H9 (cell line): ENCODE measurements around the gene ELOVL2. TPM values are rescaled to one million over a fixed set of nuclear protein-coding genes. Genes with fewer than 3 reads are reported as not detected.

Experiments
- DNase-seq: peaks from one replicate; pipeline ENCODE4 v3.0.0-alpha.2; 2017
- H2AFZ ChIP-seq: one replicate; pipeline ENCODE4 v1.6.1; 2013; ENCODE audit warnings: mild to moderate bottlenecking, low read length, control low read depth, moderate library complexity
- H2AK5ac ChIP-seq: 2 replicates; pipeline ENCODE4 v1.6.1; 2013; ENCODE audit warnings: low read length, control low read depth, mixed read lengths; ENCODE audit not compliant: insufficient read length
- H2BK120ac ChIP-seq: one replicate; pipeline ENCODE4 v1.6.1; 2013; ENCODE audit warnings: low read depth, mild to moderate bottlenecking, low read length, control low read depth, inconsistent platforms; ENCODE audit not compliant: poor library complexity, severe bottlenecking
- H2BK12ac ChIP-seq: 2 replicates; pipeline ENCODE4 v1.6.1; 2013; ENCODE audit warnings: low read length, control low read depth, mixed read lengths, low read depth; ENCODE audit not compliant: insufficient read length
- H2BK15ac ChIP-seq: 2 replicates; pipeline ENCODE4 v1.6.1; 2013; ENCODE audit warnings: low read depth, low read length, control low read depth
- H2BK20ac ChIP-seq: one replicate; pipeline ENCODE4 v1.6.1; 2013; ENCODE audit warnings: low read depth, mild to moderate bottlenecking, low read length, control low read depth, inconsistent platforms; ENCODE audit not compliant: poor library complexity, severe bottlenecking
- H2BK5ac ChIP-seq: 2 replicates; pipeline ENCODE4 v1.6.1; 2013; ENCODE audit warnings: low read length, control low read depth, mixed read lengths; ENCODE audit not compliant: insufficient read length
- H3K14ac ChIP-seq: 2 replicates; pipeline ENCODE4 v1.6.1; 2013; ENCODE audit warnings: low read length, control low read depth; ENCODE audit not compliant: insufficient read depth
- H3K18ac ChIP-seq: 2 replicates; pipeline ENCODE4 v1.6.1; 2013; ENCODE audit warnings: low read depth, mild to moderate bottlenecking, mixed read lengths, low read length, control low read depth; ENCODE audit not compliant: insufficient read length
- H3K23ac ChIP-seq: 2 replicates; pipeline ENCODE4 v1.6.1; 2013; ENCODE audit warnings: low read length, control low read depth, mixed read lengths, low read depth; ENCODE audit not compliant: insufficient read length
- H3K23me2 ChIP-seq: 2 replicates; pipeline ENCODE4 v1.6.1; 2013; ENCODE audit warnings: low read depth, mild to moderate bottlenecking, mixed read lengths, low read length, control low read depth; ENCODE audit not compliant: insufficient read length, poor library complexity, severe bottlenecking
- H3K27ac ChIP-seq: 2 replicates; pipeline ENCODE4 v1.5.1; 2013; ENCODE audit warnings: low read length, control low read depth, mixed read lengths, low read depth; ENCODE audit not compliant: insufficient read length
- H3K27me3 ChIP-seq: 2 replicates; pipeline ENCODE4 v1.6.1; 2013; ENCODE audit warnings: low read length, control low read depth, inconsistent platforms; ENCODE audit not compliant: insufficient read depth
- H3K4ac ChIP-seq: 2 replicates; pipeline ENCODE4 v1.6.1; 2013; ENCODE audit warnings: low read depth, mild to moderate bottlenecking, control low read depth, inconsistent platforms, low read length, moderate library complexity
- H3K4me1 ChIP-seq: 2 replicates; pipeline ENCODE4 v1.6.1; 2013; ENCODE audit warnings: low read length, control low read depth, inconsistent platforms; ENCODE audit not compliant: insufficient read depth
- H3K4me2 ChIP-seq: 2 replicates; pipeline ENCODE4 v1.6.1; 2013; ENCODE audit warnings: low read length, control low read depth, mixed read lengths; ENCODE audit not compliant: insufficient read length, insufficient read depth
- H3K56ac ChIP-seq: 2 replicates; pipeline ENCODE4 v1.6.1; 2013; ENCODE audit warnings: low read depth, mild to moderate bottlenecking, mixed read lengths, low read length, control low read depth; ENCODE audit not compliant: insufficient read length
- H3K79me1 ChIP-seq: 2 replicates; pipeline ENCODE4 v1.6.1; 2013; ENCODE audit warnings: low read depth, mild to moderate bottlenecking, moderate library complexity, low read length, control low read depth, inconsistent platforms; ENCODE audit not compliant: insufficient read depth, poor library complexity, severe bottlenecking
- H3K79me2 ChIP-seq: 2 replicates; pipeline ENCODE4 v1.6.1; 2013; ENCODE audit warnings: low read length, control low read depth, inconsistent platforms; ENCODE audit not compliant: insufficient read depth
- H3K9ac ChIP-seq: 2 replicates; pipeline ENCODE4 v1.6.1; 2013; ENCODE audit warnings: low read length, control low read depth, mixed read lengths; ENCODE audit not compliant: insufficient read length; ENCODE audit errors: extremely low read depth
- H3K9me3 ChIP-seq: one replicate; pipeline ENCODE4 v1.6.1; 2013; ENCODE audit warnings: low read depth, low read length, inconsistent platforms; ENCODE audit not compliant: control insufficient read depth
- H3T11ph ChIP-seq: one replicate; pipeline ENCODE4 v1.6.1; 2013; ENCODE audit warnings: mild to moderate bottlenecking, low read length, control low read depth, inconsistent platforms
- H4K20me1 ChIP-seq: one replicate; pipeline ENCODE4 v1.6.1; 2013; ENCODE audit not compliant: control insufficient read depth, insufficient read length, insufficient read depth
- H4K5ac ChIP-seq: 2 replicates; pipeline ENCODE4 v1.6.1; 2013; ENCODE audit warnings: low read depth, mild to moderate bottlenecking, mixed read lengths, low read length, control low read depth; ENCODE audit not compliant: insufficient read length
- H4K8ac ChIP-seq: replicated peaks from 2 replicates; pipeline ENCODE4 v1.6.1; 2013; ENCODE audit warnings: low read length, control low read depth, mixed read lengths, low read depth; ENCODE audit not compliant: insufficient read length
- H4K91ac ChIP-seq: 2 replicates; pipeline ENCODE4 v1.6.1; 2013; ENCODE audit warnings: low read depth, mild to moderate bottlenecking, moderate library complexity, mixed read lengths, low read length, control low read depth; ENCODE audit not compliant: insufficient read length
- H3K27ac Mint-ChIP-seq, 3 experiments: 2 replicates in 2 of 3; 3 replicates in 1 of 3; pipeline ENCODE4 v1.8.0; 2020 to 2021; ENCODE audit warnings: mixed read lengths in 3 of 3, mild to moderate bottlenecking in 1 of 3, moderate library complexity in 1 of 3
- H3K27me3 Mint-ChIP-seq: 2 replicates; pipeline ENCODE4 v1.8.0; 2021; ENCODE audit warnings: low read depth, mild to moderate bottlenecking, moderate library complexity, mixed read lengths
- H3K36me3 Mint-ChIP-seq, 3 experiments: 2 replicates in 2 of 3; 3 replicates in 1 of 3; pipeline ENCODE4 v1.8.0; 2020 to 2021; ENCODE audit warnings: low read depth in 3 of 3, mixed read lengths in 3 of 3; ENCODE audit not compliant: insufficient read depth in 1 of 3
- H3K4me1 Mint-ChIP-seq, 2 experiments: 2 replicates each; pipeline ENCODE4 v1.8.0; 2020; ENCODE audit warnings: mixed read lengths in 2 of 2
- H3K4me3 Mint-ChIP-seq, 2 experiments: 2 replicates in 1 of 2; 3 replicates in 1 of 2; pipeline ENCODE4 v1.8.0; 2020 to 2021; ENCODE audit warnings: mild to moderate bottlenecking in 2 of 2, mixed read lengths in 2 of 2, moderate library complexity in 1 of 2
- H3K9me3 Mint-ChIP-seq, 2 experiments: 2 replicates in 1 of 2; 3 replicates in 1 of 2; pipeline ENCODE4 v1.8.0; 2020; ENCODE audit warnings: mild to moderate bottlenecking in 2 of 2, mixed read lengths in 2 of 2, moderate library complexity in 1 of 2
- WGBS: extraction: QIAGEN DNeasy Blood & Tissue Kit; methylation state at CpG from one replicate; pipeline ENCODE4 v1.1.7; 2013; ENCODE audit warnings: missing lambda C conversion rate, low lambda C conversion rate, mixed read lengths; ENCODE audit not compliant: insufficient read length; ENCODE audit errors: extremely low coverage; 5-methylcytosine and 5-hydroxymethylcytosine counted together
- total RNA-seq: library from RNA; stranded (reverse); gene quantifications from 2 replicates; pipeline ENCODE4 v1.2.1, GENCODE V29; 2021
- TF ChIP-seq, protein P1 (sequence below): fragments of 200-600 bp; sonication (generic); conservative IDR thresholded peaks from 3 replicates; pipeline ENCODE4 v1.8.0; 2021; ENCODE audit warnings: antibody characterized with exemption, mild to moderate bottlenecking

ELOVL2 gene
- total RNA-seq, 1 experiment from 2014 or later = 0.57 TPM

DNA sequence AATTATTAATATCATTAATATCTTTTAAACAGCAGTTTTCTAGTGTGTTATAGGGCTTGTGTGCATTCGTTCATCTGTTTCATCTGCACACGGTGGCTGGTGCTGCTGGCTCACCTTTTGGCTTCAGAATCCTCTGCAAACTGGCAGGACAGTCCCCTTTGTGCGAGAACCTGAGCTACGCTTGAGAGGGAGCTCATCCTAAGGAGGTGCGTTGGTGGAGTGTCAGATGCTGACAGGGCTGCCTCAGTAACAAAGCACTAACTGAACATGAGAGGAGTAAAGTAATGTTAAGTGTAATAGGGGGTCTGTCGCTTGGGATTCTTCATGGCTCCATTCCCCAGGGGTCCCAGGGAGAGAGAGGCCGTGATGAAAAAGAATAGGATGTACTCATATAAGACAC lies 22.4 kb downstream of the ELOVL2 start:
- H2AK5ac ChIP-seq = no peak overlapping the region
- H2BK5ac ChIP-seq = no peak overlapping the region
- H3K4ac ChIP-seq = no peak overlapping the region
- no peak overlapping the region for H4K8ac ChIP-seq
- H3K27me3 Mint-ChIP-seq = no peaks in the 10 kb centered on the region
- no peaks in the 10 kb centered on the region for H3K27me3 ChIP-seq
- H3K14ac ChIP-seq = no peak overlapping the region
- no peaks in the 10 kb centered on the region for H3K9me3 ChIP-seq
- H3K4me2 ChIP-seq = no peak overlapping the region
- no peak overlapping the region for H3T11ph ChIP-seq
- H3K4me1 Mint-ChIP-seq = peaks cover 26 to 27% of the 10 kb centered on the region in 2 experiments
- H2AFZ ChIP-seq = no peak overlapping the region
- no peak overlapping the region for H3K9ac ChIP-seq
- H3K79me2 ChIP-seq = no peaks in the 10 kb centered on the region
- H2BK20ac ChIP-seq = no peak overlapping the region
- no peak overlapping the region for H2BK15ac ChIP-seq
- H4K20me1 ChIP-seq = peaks cover 2% of the 10 kb centered on the region
- H3K27ac ChIP-seq = no peak overlapping the region
- H2BK120ac ChIP-seq = no peak overlapping the region
- WGBS = no CpG with 5 or more reads among the region's 7 CpGs
- no peak overlapping the region for H2BK12ac ChIP-seq
- no peaks in the 10 kb centered on the region for H3K79me1 ChIP-seq
- no peaks in the 10 kb centered on the region for H3K36me3 Mint-ChIP-seq
- H3K4me3 Mint-ChIP-seq = no peak overlapping the region
- H3K4me1 ChIP-seq = peaks cover 3% of the 10 kb centered on the region; the same call in 1 of the 2 replicates
- no peaks in the 10 kb centered on the region for H3K23me2 ChIP-seq
- H4K91ac ChIP-seq = no peak overlapping the region
- DNase-seq = no peak
- H3K56ac ChIP-seq = no peak overlapping the region
- H3K18ac ChIP-seq = no peak overlapping the region
- H3K9me3 Mint-ChIP-seq = no peaks in the 10 kb centered on the region
- H3K27ac Mint-ChIP-seq = no peak overlapping the region
- H3K23ac ChIP-seq = no peak overlapping the region
- TF ChIP-seq, protein P1, sequence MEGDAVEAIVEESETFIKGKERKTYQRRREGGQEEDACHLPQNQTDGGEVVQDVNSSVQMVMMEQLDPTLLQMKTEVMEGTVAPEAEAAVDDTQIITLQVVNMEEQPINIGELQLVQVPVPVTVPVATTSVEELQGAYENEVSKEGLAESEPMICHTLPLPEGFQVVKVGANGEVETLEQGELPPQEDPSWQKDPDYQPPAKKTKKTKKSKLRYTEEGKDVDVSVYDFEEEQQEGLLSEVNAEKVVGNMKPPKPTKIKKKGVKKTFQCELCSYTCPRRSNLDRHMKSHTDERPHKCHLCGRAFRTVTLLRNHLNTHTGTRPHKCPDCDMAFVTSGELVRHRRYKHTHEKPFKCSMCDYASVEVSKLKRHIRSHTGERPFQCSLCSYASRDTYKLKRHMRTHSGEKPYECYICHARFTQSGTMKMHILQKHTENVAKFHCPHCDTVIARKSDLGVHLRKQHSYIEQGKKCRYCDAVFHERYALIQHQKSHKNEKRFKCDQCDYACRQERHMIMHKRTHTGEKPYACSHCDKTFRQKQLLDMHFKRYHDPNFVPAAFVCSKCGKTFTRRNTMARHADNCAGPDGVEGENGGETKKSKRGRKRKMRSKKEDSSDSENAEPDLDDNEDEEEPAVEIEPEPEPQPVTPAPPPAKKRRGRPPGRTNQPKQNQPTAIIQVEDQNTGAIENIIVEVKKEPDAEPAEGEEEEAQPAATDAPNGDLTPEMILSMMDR = no peak
- H4K5ac ChIP-seq = no peak overlapping the region
